NB4 (cell line): ENCODE data around the gene ZNF275.

Experiments used
- CTCF ChIP-seq: IDR thresholded peaks from one replicate; pipeline ENCODE4 v1.5.1; 2012; ENCODE audit warnings: low read depth, low read length
- MAX ChIP-seq: IDR thresholded peaks from 2 replicates; pipeline ENCODE4 v1.6.1; 2011; ENCODE audit warnings: low read depth, low read length
- MYC ChIP-seq: IDR thresholded peaks from 2 replicates; pipeline ENCODE4 v1.6.1; 2011; ENCODE audit warnings: low read depth, low read length

- TF ChIP-seq CTCF = no peak
- TF ChIP-seq MYC = no peak
- TF ChIP-seq MAX = no peak
Measured at GRCh38 chrX:153395613-153396319, 61.8 kb downstream of the ZNF275 start.
